HT1080 (cell line): ENCODE results near the gene SLC49A3. TPM values are rescaled to one million over a fixed set of nuclear protein-coding genes. Genes with fewer than 3 reads are reported as not detected.
"Not testable (repeated sequence)": the region's sequence is repeated elsewhere in the genome, so short reads cannot be mapped to it uniquely, and the experiment has no call there.

Source experiments
- DNase-seq: peaks from one replicate; pipeline ENCODE4 v3.0.0-alpha.2; 2015; ENCODE audit warnings: low read depth
- polyA plus RNA-seq, 2 experiments: library from polyadenylated mRNA; depleted of rRNA; stranded (reverse); fragments of >200 nt; gene quantifications; 2 replicates each; pipeline ENCODE4 v1.2.3, GENCODE V29; 2015
- total RNA-seq: library from RNA; depleted of rRNA; stranded (reverse); fragments of >200 nt; shearing (Covaris generic); gene quantifications from 2 replicates; pipeline ENCODE4 v1.2.3, GENCODE V29; 2014; rRNA removed

SLC49A3 gene
- total RNA-seq = 0.07 TPM in 1 of 2 replicates, not detected in the other
- 0.03 TPM in 1 of 2 replicates, not detected in the other for polyA plus RNA-seq (2015; cell fraction: cytosol; rRNA removed)
- 0.14 TPM in 1 of 2 replicates, not detected in the other for polyA plus RNA-seq (2015; cell fraction: nucleus; rRNA removed)

GRCh38 chr4:688854-689681, at the start of gene SLC49A3:
Gene SLC49A3, minus strand, starts transcription at chr4:689151. Its CDS starts 24 bp downstream, at chr4:689127.
- no peak for DNase-seq

DNA sequence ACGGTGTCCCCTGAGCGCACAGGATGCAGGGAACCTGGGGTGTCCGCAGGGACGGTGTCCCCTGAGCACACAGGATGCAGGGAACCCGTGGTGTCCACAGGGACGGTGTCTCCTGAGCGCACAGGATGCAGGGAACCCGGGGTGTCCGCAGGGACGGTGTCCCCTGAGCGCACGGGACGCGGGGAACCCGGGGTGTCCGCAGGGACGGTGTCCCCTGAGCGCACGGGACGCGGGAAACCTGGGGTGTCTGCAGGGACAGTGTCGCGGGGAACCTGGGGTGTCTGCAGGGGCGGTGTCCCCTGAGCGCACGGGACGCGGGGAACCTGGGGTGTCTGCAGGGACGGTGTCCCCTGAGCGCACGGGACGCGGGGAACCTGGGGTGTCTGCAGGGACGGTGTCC, 47.6 kb upstream of the SLC49A3 start:
- DNase-seq = not testable (repeated sequence)

DNA sequence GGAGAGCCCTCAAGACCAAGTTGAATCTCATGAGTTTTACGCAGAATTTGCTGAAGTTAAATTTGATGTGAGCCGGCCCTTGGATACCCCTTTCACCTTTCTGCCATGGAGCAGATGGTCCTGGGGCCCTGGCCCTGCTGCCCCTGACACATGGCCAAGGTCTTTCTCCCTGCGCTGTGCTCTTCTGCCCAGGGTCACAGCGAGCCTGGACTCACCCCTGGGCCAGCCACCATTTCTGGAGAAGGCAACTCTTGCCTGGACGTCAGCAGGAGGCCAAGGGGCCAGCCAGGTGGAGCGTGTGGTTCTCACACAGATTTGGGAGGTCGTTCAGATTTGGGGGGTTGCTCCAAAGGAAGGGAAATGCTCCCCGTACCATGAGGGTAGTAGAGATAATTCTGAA, 46.6 kb upstream of the SLC49A3 start:
- no peak for DNase-seq

DNA sequence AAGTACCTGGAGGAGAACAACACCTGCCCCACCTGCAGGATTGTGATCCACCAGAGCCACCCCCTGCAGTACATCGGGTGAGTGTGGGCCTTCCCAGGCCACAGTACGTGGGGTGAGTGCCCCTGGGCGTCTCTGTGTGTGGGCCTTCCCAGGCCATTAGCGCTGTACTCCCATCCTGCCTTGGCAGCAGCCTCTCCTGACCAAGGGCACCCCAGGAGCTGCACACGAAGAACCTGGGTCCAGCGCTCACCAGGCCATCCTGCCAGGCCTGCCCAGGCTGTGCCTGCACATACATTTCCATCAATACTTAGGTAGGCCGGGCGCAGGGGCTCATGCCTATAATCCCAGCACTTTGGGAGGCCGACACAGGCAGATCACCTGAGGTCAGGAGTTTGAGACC, 46.0 kb upstream of the SLC49A3 start:
- DNase-seq = no peak

DNA sequence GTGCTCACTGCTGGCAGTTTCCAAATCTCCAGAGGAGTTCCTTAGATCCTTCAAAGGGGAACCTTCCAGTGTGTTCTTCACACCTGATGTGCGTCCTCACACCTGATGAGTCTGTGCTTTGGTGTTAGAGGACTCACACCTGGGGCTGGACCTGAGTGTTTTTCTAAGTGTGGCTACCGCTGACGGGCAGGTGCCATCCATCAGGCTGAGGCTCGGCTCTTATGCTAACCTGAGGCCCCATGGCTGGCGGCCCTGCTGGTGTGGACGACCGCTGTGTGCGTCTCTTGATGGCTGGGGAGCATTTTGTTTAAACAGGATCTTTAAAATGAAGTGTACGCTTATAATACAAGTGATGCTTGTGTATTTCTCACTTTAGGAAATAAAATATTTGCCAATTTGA, 45.1 kb upstream of the SLC49A3 start:
- DNase-seq = no peak

GRCh38 chr4:733631-733980, 44.7 kb upstream of the SLC49A3 start:
- no peak for DNase-seq

- no peak for DNase-seq
Observed at GRCh38 chr4:732911-733630, 44.1 kb upstream of the SLC49A3 start.

DNA sequence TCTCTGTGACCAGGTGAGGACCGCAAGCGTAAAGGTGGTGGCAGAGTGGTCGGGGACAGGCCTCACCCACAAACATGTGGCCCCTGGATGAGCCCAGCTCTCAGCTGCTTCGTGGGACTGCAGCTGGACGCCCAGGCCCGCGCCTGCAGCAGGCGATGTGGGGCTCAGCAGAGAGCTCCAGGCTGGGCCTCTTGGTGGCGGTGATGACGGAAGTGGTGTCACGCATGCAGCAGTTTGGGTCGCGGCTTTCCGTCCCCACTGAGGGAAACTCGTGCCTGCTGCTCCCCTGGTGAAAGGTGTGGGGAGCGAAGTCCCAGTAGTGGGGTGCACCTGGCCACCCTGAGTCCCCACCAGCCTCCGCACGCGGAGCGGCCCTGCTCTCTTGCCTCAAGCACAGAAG, 43.5 kb upstream of the SLC49A3 start:
- no peak for DNase-seq

GRCh38 chr4:731954-732353, 43.0 kb upstream of the SLC49A3 start:
- DNase-seq = not testable (repeated sequence)

- not testable (repeated sequence) for DNase-seq
Observed at GRCh38 chr4:730946-731904, 42.3 kb upstream of the SLC49A3 start.

- no peak for DNase-seq
Observed at GRCh38 chr4:730511-730910, 41.6 kb upstream of the SLC49A3 start.

DNA sequence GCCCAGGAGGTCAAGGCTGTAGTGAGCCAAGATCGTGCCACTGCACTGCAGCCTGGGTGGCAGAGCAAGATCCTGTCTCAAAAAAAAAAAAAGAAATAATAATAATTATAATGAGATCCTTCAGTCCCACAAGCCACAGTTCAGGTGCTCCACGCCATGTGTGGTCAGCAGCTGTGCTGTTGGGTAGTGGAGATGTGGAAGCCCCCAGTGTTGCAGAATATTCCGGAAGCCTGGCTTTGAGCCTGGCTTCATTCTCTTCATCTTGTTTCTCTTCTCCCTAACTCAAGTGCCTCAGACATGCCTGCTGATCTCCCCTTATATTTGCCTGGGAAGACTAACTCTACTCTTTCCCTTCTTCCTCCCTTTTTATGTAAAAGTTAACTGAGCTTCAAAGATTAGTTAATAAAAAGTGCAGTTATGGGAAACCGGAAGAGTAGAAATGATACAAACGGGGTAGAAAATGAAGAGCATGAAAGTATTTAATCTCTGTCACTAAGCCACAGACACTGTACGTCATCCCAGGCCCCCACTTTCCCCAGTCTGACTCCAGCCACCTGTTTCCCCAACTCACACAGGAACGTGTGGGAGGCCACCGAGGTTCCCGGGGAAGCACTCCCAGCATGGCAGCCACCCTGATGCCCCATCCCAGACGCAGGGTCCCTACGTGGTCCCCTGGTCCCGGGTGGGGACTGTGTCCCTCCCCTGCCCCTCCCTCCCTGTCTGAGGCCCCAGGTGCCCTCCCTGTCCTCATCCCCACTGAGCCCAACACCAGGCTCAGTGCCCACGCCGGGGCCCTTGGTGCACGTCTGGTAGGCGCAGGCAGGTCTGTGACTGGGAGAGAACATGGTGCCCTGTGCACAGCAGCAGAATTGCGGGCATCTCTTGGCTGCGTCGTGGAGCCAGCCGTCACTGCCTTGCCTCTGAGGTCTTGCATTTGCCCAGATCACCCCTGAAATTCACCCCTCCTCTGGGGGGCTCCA, 40.7 kb upstream of the SLC49A3 start:
- DNase-seq = no peak

GRCh38 chr4:727576-727975, 38.6 kb upstream of the SLC49A3 start:
- DNase-seq = no peak

DNA sequence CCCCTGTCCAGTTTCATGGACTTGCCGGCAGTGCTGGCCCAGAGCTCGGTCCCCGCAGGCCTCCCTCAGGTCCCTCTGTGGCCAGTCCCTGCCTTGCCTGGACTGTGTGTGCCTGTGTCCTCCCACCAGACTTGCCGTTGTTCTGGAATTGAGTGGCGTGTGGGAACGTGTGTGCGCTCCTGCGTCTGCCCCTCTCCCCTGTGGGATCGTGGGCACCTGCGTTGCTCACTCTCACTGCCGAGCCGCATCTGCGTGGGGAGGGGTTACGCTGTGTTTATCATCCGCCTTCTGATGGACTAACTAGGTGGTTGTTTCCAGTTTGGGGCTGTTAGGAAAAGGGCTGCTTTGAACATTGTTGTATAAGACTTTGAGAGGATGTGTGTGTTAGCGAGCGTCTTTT, 37.9 kb upstream of the SLC49A3 start:
- DNase-seq = no peak

DNA sequence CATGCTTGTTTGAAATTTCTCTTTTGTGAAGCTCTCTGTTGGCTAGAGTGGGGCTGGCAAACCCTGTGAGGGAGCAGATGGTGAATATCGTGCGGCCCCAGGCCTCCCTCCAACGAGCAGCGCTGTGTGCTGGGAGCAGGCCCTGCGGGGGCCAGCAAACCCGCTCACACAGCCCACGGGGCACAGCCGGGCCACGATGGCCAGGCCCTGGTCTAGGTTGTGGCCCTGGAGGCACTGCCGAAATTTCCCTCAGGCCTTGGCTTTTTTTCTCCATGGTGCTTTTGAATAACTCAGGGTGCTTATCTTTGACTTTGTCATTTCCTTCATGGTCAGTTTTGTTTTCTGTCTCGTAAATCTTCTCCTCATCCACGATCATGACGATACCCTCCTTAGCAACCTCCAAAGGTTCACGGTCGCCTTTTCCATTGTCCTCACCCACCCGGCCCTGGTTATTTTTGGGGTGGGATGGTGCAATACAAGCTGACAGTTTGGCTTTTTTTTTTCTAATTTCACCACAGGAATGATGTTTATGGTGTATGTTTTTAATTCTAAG, 37.4 kb upstream of the SLC49A3 start:
- DNase-seq = no peak

GRCh38 chr4:725391-726234, 36.7 kb upstream of the SLC49A3 start:
- no peak for DNase-seq

- DNase-seq = no peak
Observed at GRCh38 chr4:723751-724530, 35.0 kb upstream of the SLC49A3 start.

DNA sequence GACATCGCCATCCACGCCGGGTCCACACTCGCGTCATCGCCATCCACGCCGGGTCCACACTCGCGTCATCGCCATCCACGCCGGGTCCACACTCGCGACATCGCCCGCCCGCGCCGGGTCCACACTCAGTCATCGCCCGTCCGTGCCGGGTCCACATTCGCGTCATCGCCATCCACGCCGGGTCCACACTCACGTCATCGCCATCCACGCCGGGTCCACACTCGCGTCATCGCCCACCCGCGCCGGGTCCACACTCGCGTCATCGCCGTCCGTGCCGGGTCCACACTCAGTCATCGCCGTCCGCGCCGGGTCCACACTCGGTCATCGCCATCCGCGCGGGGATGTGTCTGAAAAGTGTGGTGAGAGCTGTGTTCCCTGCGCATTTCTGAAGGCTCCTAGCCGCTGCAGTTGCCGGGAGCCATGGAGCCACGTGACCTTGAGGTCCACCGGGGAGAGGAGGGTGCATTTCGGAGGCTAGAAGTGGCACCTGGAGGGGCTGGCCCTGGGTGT, 34.0 kb upstream of the SLC49A3 start:
- DNase-seq = no peak
